HepG2 (cell line): ENCODE results near the gene FXR2. TPM values are rescaled to one million over a fixed set of nuclear protein-coding genes. Genes with fewer than 3 reads are reported as not detected.
A peak's percentile ranks its signal among the peaks of the same experiment; 100 is the strongest.

ENCODE experiments used
- KLF15 ChIP-seq: sonication (generic); formaldehyde crosslinking; IDR thresholded peaks from 2 replicates; pipeline ENCODE4 v1.8.1; 2023; ENCODE audit warnings: borderline replicate concordance, mild to moderate bottlenecking, inconsistent platforms, missing genetic modification reagents, mixed read lengths
- MAFG ChIP-seq: sonication (generic); formaldehyde crosslinking; IDR thresholded peaks from 2 replicates; pipeline ENCODE4 v1.5.1; 2020; ENCODE audit warnings: mild to moderate bottlenecking, missing genetic modification reagents
- MBD4 ChIP-seq: IDR thresholded peaks from 2 replicates; pipeline ENCODE4 v1.6.1; 2012; ENCODE audit warnings: low read length, inconsistent platforms, borderline replicate concordance
- SAP130 ChIP-seq: IDR thresholded peaks from 2 replicates; pipeline ENCODE4 v1.6.1; 2016; ENCODE audit warnings: low read depth
- ZNF772 ChIP-seq: sonication (generic); formaldehyde crosslinking; IDR thresholded peaks from 2 replicates; pipeline ENCODE4 v1.5.0; 2020; ENCODE audit warnings: mild to moderate bottlenecking, missing genetic modification reagents
- polyA plus RNA-seq, 8 experiments: library from polyadenylated mRNA; depleted of rRNA in 3 of 8; stranded (reverse) in 7 of 8; unstranded in 1 of 8; fragments of >200 nt; fragmentation: Illumina TruSeq in 4 of 8; extraction: Trizol in 4 of 8; gene quantifications; 2 replicates each; pipeline versions ENCODE4 v1.2.1 to v1.2.3, GENCODE V29; 2011 to 2016; ENCODE audit warnings: low read depth in 4 of 8, missing spikeins in 1 of 8, mixed read lengths in 1 of 8; ENCODE audit not compliant: insufficient read depth in 1 of 8
- total RNA-seq, 5 experiments: library from RNA; depleted of rRNA; stranded (reverse); fragments of >200 nt; fragmentation: Illumina TruSeq; extraction: Trizol; gene quantifications; 2 replicates each; pipeline ENCODE4 v1.2.3, GENCODE V29; 2016; ENCODE audit warnings: low read depth in 1 of 5
- TF ChIP-seq, protein P1 (sequence below), 2 experiments: sonication (generic) in 1 of 2; formaldehyde crosslinking in 1 of 2; IDR thresholded peaks; 2 replicates each; pipeline versions ENCODE4 v1.4.0 to v1.6.1; 2016 to 2020; ENCODE audit warnings: borderline replicate concordance in 1 of 2, low read depth in 1 of 2, mild to moderate bottlenecking in 1 of 2, missing genetic modification reagents in 1 of 2
- TF ChIP-seq, protein P2 (sequence below): sonication (generic); IDR thresholded peaks from 2 replicates; pipeline ENCODE4 v1.6.1; 2016; ENCODE audit warnings: low read depth, borderline replicate concordance
- TF ChIP-seq, protein P3 (sequence below): sonication (generic); formaldehyde crosslinking; IDR thresholded peaks from 2 replicates; pipeline ENCODE4 v1.8.1; 2022; ENCODE audit warnings: low read depth, mild to moderate bottlenecking, missing genetic modification reagents
- TF ChIP-seq, protein P4 (sequence below): sonication (generic); formaldehyde crosslinking; IDR thresholded peaks from 2 replicates; pipeline ENCODE4 v1.4.0; 2020; ENCODE audit warnings: missing genetic modification reagents
- TF ChIP-seq, protein P5 (sequence below): sonication (generic); formaldehyde crosslinking; IDR thresholded peaks from 2 replicates; pipeline ENCODE4 v1.8.0; 2022; ENCODE audit warnings: low read depth, missing genetic modification reagents

The FXR2 gene
- total and polyA plus RNA-seq, 2 of the 13 experiments (the other 11 are each of a cell fraction or from before 2014, with no cell fraction given) = 20.9 to 24.4 TPM

DNA sequence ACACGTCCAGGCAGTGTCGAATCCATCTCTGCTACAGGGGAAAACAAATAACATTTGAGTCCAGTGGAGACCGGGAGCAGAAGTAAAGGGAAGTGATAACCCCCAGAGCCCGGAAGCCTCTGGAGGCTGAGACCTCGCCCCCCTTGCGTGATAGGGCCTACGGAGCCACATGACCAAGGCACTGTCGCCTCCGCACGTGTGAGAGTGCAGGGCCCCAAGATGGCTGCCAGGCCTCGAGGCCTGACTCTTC, 42.4 kb downstream of the FXR2 start (continued):
- TF ChIP-seq, protein P1, sequence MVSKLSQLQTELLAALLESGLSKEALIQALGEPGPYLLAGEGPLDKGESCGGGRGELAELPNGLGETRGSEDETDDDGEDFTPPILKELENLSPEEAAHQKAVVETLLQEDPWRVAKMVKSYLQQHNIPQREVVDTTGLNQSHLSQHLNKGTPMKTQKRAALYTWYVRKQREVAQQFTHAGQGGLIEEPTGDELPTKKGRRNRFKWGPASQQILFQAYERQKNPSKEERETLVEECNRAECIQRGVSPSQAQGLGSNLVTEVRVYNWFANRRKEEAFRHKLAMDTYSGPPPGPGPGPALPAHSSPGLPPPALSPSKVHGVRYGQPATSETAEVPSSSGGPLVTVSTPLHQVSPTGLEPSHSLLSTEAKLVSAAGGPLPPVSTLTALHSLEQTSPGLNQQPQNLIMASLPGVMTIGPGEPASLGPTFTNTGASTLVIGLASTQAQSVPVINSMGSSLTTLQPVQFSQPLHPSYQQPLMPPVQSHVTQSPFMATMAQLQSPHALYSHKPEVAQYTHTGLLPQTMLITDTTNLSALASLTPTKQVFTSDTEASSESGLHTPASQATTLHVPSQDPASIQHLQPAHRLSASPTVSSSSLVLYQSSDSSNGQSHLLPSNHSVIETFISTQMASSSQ (IDR thresholded peaks at IDR 0.05; ENCODE audit: low read depth) = no peak
- TF ChIP-seq, protein P1 (CRISPR knock-in tag; IDR thresholded peaks at IDR 0.05; ENCODE audit: borderline replicate concordance) = no peak; the same call in 1 of the 2 replicates
- no peak for TF ChIP-seq MBD4
- TF ChIP-seq, protein P2, sequence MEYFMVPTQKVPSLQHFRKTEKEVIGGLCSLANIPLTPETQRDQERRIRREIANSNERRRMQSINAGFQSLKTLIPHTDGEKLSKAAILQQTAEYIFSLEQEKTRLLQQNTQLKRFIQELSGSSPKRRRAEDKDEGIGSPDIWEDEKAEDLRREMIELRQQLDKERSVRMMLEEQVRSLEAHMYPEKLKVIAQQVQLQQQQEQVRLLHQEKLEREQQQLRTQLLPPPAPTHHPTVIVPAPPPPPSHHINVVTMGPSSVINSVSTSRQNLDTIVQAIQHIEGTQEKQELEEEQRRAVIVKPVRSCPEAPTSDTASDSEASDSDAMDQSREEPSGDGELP = peak; percentile 31; the same call in 1 of the 2 replicates
- no peak; the same call in 1 of the 2 replicates for TF ChIP-seq ZNF772 (CRISPR knock-in tag)
- TF ChIP-seq, protein P3, sequence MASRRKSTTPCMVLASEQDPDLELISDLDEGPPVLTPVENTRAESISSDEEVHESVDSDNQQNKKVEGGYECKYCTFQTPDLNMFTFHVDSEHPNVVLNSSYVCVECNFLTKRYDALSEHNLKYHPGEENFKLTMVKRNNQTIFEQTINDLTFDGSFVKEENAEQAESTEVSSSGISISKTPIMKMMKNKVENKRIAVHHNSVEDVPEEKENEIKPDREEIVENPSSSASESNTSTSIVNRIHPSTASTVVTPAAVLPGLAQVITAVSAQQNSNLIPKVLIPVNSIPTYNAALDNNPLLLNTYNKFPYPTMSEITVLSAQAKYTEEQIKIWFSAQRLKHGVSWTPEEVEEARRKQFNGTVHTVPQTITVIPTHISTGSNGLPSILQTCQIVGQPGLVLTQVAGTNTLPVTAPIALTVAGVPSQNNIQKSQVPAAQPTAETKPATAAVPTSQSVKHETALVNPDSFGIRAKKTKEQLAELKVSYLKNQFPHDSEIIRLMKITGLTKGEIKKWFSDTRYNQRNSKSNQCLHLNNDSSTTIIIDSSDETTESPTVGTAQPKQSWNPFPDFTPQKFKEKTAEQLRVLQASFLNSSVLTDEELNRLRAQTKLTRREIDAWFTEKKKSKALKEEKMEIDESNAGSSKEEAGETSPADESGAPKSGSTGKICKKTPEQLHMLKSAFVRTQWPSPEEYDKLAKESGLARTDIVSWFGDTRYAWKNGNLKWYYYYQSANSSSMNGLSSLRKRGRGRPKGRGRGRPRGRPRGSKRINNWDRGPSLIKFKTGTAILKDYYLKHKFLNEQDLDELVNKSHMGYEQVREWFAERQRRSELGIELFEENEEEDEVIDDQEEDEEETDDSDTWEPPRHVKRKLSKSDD (CRISPR knock-in tag) = peak; percentile 11; the same call in 1 of the 2 replicates
- no peak; the same call in 1 of the 2 replicates for TF ChIP-seq KLF15 (CRISPR knock-in tag)
- TF ChIP-seq SAP130 (CRISPR knock-in tag) = peak; percentile 98
- TF ChIP-seq, protein P4, sequence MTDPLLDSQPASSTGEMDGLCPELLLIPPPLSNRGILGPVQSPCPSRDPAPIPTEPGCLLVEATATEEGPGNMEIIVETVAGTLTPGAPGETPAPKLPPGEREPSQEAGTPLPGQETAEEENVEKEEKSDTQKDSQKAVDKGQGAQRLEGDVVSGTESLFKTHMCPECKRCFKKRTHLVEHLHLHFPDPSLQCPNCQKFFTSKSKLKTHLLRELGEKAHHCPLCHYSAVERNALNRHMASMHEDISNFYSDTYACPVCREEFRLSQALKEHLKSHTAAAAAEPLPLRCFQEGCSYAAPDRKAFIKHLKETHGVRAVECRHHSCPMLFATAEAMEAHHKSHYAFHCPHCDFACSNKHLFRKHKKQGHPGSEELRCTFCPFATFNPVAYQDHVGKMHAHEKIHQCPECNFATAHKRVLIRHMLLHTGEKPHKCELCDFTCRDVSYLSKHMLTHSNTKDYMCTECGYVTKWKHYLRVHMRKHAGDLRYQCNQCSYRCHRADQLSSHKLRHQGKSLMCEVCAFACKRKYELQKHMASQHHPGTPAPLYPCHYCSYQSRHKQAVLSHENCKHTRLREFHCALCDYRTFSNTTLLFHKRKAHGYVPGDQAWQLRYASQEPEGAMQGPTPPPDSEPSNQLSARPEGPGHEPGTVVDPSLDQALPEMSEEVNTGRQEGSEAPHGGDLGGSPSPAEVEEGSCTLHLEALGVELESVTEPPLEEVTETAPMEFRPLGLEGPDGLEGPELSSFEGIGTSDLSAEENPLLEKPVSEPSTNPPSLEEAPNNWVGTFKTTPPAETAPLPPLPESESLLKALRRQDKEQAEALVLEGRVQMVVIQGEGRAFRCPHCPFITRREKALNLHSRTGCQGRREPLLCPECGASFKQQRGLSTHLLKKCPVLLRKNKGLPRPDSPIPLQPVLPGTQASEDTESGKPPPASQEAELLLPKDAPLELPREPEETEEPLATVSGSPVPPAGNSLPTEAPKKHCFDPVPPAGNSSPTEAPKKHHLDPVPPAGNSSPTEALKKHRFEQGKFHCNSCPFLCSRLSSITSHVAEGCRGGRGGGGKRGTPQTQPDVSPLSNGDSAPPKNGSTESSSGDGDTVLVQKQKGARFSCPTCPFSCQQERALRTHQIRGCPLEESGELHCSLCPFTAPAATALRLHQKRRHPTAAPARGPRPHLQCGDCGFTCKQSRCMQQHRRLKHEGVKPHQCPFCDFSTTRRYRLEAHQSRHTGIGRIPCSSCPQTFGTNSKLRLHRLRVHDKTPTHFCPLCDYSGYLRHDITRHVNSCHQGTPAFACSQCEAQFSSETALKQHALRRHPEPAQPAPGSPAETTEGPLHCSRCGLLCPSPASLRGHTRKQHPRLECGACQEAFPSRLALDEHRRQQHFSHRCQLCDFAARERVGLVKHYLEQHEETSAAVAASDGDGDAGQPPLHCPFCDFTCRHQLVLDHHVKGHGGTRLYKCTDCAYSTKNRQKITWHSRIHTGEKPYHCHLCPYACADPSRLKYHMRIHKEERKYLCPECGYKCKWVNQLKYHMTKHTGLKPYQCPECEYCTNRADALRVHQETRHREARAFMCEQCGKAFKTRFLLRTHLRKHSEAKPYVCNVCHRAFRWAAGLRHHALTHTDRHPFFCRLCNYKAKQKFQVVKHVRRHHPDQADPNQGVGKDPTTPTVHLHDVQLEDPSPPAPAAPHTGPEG (CRISPR knock-in tag) = peak; percentile 20; the same call in 1 of the 2 replicates
- TF ChIP-seq, protein P5, sequence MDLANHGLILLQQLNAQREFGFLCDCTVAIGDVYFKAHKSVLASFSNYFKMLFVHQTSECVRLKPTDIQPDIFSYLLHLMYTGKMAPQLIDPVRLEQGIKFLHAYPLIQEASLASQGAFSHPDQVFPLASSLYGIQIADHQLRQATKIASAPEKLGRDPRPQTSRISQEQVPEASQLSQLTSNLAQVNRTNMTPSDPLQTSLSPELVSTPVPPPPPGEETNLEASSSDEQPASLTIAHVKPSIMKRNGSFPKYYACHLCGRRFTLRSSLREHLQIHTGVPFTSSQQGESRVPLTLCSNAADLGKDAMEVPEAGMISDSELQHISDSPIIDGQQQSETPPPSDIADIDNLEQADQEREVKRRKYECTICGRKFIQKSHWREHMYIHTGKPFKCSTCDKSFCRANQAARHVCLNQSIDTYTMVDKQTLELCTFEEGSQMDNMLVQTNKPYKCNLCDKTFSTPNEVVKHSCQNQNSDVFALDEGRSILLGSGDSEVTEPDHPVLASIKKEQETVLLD (CRISPR knock-in tag) = 0 out of 2 replicates have a peak, but pooled peaks have one; percentile 70
- TF ChIP-seq MAFG = no peak
